KOPT-K1 (cell line): ENCODE results near the gene PNCK.

ENCODE experiments used
- H3K27ac ChIP-seq: fragments of 200-600 bp; sonication (generic); 2 replicates; pipeline ENCODE4 v1.5.1; 2016; ENCODE audit warnings: antibody characterized with exemption, mild to moderate bottlenecking, low read depth, low read length; ENCODE audit not compliant: poor library complexity, severe bottlenecking
- H3K36me3 ChIP-seq: fragments of 200-600 bp; sonication (generic); 2 replicates; pipeline ENCODE4 v1.5.1; 2017; ENCODE audit warnings: antibody characterized with exemption, mild to moderate bottlenecking, low read length, moderate library complexity; ENCODE audit not compliant: insufficient read depth
- H3K9me3 ChIP-seq: fragments of 200-600 bp; sonication (generic); 2 replicates; pipeline ENCODE4 v1.5.1; 2017; ENCODE audit warnings: antibody characterized with exemption, low read length, mild to moderate bottlenecking; ENCODE audit not compliant: insufficient read depth, poor library complexity, severe bottlenecking

The PNCK gene

GRCh38 chrX:153626025-153626633 lies 47.5 kb downstream of the PNCK start:
- Histone ChIP-seq H3K9me3 (no peaks in the 10 kb centered on the region), H3K27ac (no peak overlapping the region), H3K36me3 (no peaks in the 10 kb centered on the region)

DNA sequence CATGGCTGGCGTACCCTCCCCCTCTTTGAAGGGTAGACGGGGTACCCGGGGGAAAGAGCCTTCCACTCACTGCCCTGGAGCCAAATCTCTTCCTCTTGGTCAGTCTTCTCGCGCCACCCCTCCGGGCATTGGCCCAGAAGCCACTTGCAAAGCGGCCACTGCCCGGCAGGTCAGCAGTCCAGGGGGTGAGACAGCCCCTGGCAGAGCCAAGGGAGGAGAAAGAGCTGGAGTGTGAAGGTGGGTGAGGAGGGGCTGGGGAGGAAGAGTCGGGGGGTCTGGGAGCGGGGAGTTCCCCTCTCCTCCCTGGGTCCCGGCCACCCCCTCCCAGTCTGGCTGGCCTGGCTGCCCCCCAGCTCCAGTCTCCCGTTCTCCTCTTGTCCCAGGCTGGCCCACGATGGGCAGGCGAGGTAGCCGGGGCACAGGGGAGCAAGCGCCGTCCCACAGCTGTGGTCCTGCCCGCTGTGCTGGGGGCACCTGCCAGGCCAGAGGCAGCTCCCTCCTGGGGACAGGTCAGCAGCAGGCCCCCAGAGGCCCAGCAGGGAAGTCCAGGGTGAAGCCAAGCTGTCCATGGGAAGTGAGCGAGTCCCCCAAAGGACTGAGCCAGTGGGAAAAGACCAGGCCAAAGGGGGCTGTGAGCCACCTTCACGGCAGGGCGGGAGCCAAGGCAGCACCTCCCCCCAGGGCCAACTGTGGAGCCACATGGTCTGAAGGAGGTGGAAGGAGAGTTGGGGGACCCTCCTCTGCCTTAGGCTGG lies 48.2 kb downstream of the PNCK start:
- H3K36me3 ChIP-seq = no peaks in the 10 kb centered on the region
- no peak overlapping the region for H3K27ac ChIP-seq

DNA sequence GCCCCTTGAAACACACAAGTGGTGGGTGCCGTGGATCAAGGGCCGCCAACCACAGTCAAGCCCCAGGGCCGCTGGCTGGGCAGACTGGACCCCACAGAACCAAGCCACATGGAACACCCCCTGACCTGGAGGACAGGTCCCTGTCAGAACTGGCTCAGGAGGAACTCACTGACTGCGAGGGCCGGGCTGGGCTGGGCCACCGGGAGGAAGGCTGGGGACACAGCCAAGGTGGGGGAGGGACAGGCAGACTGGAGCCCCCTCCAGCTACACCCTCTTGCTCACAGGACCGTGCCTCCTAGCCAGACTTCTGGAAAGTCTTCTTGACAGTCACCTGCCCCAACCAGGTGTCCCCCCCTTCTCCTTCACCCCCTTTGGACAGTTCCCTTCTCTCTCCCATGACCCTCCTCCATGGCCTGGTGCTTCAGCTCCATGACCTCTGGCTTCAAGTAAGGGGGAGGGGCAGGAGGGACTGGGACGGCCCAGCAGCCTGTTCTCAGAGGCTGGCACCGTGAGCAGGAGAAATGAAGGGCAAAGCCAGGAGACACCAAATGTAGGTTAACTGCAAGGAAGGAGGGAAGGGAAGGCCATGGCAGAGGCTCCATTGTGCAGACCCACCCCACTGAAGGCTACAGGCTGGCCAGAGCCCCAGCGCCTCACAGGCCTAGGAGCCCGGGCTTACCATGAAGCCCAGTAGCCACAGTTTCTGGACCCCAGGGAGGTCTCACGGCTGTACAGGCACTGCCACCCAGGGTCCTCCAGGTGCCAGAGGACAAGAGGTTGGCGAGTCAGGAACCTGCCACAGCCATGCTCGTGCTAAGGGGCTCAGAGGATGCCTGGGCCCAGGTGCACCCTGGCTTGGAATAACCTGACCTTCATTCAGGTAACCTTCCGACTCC lies 49.2 kb downstream of the PNCK start:
- Histone ChIP-seq H3K27ac (no peak overlapping the region), H3K36me3 (no peaks in the 10 kb centered on the region), H3K9me3 (no peaks in the 10 kb centered on the region)

More for the DNA sequence above, 48.2 kb downstream of the PNCK start:
- H3K9me3 ChIP-seq = no peaks in the 10 kb centered on the region

DNA sequence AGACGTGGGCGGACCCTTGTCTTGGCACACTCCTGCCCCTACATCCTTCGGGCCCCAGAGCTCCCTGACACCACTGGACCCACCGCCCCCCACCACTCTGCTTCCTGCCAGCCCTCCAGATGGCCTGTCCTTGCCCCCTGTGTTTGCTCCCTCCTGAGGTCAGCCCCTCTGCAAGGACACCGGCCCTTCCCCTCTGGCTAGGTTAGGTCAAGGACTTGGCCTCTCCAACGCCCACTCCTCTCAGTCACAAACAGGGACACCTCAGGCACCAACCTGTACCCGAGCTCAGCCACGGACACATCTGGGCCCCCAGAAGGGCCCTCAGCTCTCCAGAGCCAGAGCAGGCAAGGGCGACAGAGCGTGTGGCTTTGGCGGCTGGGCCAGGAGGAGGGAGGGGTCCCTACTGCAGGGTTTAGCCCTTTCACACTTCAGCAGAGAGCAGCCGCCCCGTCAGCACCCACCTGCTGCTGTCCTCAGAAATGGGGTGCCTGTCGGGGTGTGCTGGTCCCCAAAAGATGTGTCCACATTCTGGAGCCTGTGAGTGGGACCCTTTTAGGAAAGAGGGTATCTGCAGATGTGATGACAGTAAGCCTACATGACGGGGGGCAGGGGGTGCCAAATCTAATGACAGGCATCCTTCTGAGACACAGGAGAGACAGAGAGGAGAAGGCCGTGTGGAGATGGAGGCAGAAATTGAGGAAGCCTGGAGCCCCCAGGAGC lies 50.1 kb downstream of the PNCK start:
- Histone ChIP-seq H3K36me3 (no peaks in the 10 kb centered on the region), H3K27ac (no peak overlapping the region), H3K9me3 (no peaks in the 10 kb centered on the region)

GRCh38 chrX:153622661-153623309 lies 50.8 kb downstream of the PNCK start:
- H3K27ac ChIP-seq = no peak overlapping the region
- no peaks in the 10 kb centered on the region for H3K9me3 ChIP-seq
- no peaks in the 10 kb centered on the region for H3K36me3 ChIP-seq

- Histone ChIP-seq H3K36me3 (no peaks in the 10 kb centered on the region), H3K9me3 (no peaks in the 10 kb centered on the region)
Observed at GRCh38 chrX:153621949-153622598, 51.5 kb downstream of the PNCK start.

DNA sequence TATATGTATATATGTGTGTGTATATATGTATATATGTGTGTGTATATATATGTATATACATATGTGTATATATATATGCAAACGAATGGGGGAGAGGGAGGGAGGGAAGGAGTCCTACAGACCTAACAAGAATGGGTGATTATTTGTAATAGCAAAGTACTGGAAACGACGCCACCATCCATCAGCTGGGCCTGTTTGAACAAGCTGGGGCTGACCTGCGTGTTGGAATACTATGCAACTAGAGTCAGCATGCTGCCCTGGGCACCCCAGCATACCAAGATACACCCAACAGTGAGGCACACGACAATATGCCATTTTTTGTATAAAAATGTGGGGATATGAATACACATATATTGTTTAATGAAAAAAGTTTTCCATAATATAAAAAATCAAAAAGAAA lies 53.0 kb downstream of the PNCK start:
- no peak overlapping the region for H3K27ac ChIP-seq
- H3K36me3 ChIP-seq = no peaks in the 10 kb centered on the region
- no peaks in the 10 kb centered on the region for H3K9me3 ChIP-seq

More at GRCh38 chrX:153621949-153622598, 51.5 kb downstream of the PNCK start:
- no peak overlapping the region for H3K27ac ChIP-seq
